Astrocyte (in vitro differentiated cells and primary cell): ENCODE measurements around the gene RSPH3.

ENCODE experiments used
- EZH2 ChIP-seq: IDR thresholded peaks from 2 replicates; pipeline ENCODE4 v1.6.1; 2012; ENCODE audit warnings: mild to moderate bottlenecking, low read length, inconsistent platforms; ENCODE audit not compliant: insufficient read depth
- TF ChIP-seq, protein P1 (sequence below): IDR thresholded peaks from 2 replicates; pipeline ENCODE4 v1.5.1; 2011; ENCODE audit warnings: low read depth, mild to moderate bottlenecking, inconsistent platforms, low read length, moderate library complexity; ENCODE audit not compliant: insufficient read depth

DNA sequence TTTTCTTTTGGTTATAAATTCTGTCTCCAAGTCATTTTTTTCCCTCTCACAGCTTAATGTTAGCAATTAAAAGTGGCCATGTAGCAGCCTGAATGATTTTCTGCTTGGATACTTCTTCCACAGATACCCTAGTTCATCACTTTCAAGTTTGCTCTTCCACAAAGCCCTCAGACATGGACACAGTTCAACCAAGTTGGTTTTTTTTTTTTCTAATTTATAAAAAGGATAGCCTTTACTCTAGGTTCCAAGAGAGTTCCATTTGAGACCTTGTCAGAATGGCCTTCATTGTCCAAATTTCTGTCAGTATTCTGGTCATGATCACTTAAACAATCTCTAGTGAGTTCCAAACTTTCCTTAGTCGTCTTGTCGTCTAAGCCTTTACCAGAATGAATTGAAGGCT, 40.0 kb downstream of the RSPH3 start:
- TF ChIP-seq, protein P1, sequence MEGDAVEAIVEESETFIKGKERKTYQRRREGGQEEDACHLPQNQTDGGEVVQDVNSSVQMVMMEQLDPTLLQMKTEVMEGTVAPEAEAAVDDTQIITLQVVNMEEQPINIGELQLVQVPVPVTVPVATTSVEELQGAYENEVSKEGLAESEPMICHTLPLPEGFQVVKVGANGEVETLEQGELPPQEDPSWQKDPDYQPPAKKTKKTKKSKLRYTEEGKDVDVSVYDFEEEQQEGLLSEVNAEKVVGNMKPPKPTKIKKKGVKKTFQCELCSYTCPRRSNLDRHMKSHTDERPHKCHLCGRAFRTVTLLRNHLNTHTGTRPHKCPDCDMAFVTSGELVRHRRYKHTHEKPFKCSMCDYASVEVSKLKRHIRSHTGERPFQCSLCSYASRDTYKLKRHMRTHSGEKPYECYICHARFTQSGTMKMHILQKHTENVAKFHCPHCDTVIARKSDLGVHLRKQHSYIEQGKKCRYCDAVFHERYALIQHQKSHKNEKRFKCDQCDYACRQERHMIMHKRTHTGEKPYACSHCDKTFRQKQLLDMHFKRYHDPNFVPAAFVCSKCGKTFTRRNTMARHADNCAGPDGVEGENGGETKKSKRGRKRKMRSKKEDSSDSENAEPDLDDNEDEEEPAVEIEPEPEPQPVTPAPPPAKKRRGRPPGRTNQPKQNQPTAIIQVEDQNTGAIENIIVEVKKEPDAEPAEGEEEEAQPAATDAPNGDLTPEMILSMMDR = no peak
- TF ChIP-seq EZH2 = no peak
